Measurements from ENCODE around the gene C20orf141. TPM values are rescaled to one million over a fixed set of nuclear protein-coding genes. Genes with fewer than 3 reads are reported as not detected.

The C20orf141 gene
- total and polyA plus RNA-seq, 7 experiments from 2014 or later, result not detected

DNA sequence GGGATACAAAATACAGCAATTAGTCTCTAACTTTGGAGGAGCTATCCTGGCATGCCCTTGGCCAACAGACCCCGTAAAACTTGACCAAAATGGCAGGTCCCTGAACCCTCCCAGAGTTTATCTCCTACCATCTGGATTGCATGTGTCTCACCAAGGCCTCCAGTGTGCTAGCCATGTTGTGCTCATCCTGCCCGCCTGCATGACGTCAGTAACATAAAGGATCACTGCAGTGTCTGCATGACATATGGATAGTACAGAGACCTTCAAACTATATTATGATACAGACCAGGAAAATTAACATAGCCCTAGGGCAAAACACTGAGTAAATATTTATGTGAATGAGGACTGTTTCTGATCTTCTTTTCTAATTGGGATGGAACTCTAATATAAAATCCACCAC lies 39.6 kb upstream of the C20orf141 start:
- Histone ChIP-seq H3K36me3 (ENCODE audit: control insufficient read depth in 2 of 3, insufficient read depth in 3 of 3, low read length in 3 of 3) (no peaks in the 10 kb centered on the region), H3K27me3 (ENCODE audit: control insufficient read depth in 2 of 2, insufficient read depth in 2 of 2, low read length in 2 of 2) (no peaks in the 10 kb centered on the region), H3K4me3 (ENCODE audit: low read length) (no peak overlapping the region), H3K27ac (ENCODE audit: low read depth, low read length) (no peak overlapping the region), H3K4me1 (ENCODE audit: control insufficient read depth in 2 of 2, insufficient read depth in 2 of 2, low read length in 2 of 2) (no peaks in the 10 kb centered on the region), H3K9me3 (ENCODE audit: control insufficient read depth in 2 of 3, low read length in 3 of 3) (no peaks in the 10 kb centered on the region)
- H3K36me3 Mint-ChIP-seq, result no peaks in the 10 kb centered on the region
- CTCF ChIA-PET, result no interaction called here
- peaks cover 0 to 6% (median 0%) of the 10 kb centered on the region in 11 donors for H3K9me3 Mint-ChIP-seq
- H3K4me3 Mint-ChIP-seq, result no peak overlapping the region
- H3K4me1 Mint-ChIP-seq, result peaks cover 0 to 4% (median 0%) of the 10 kb centered on the region in 7 donors
- H3K27me3 Mint-ChIP-seq, result peaks cover 0 to 27% (median 3%) of the 10 kb centered on the region in 5 donors
- intact Hi-C loops (cut with micrococcal nuclease), result no loop called here
- H3K27ac Mint-ChIP-seq, result no peak overlapping the region
- POLR2A ChIA-PET, result no interaction called here
- ATAC-seq (no peak), DNase-seq (no peak)

DNA sequence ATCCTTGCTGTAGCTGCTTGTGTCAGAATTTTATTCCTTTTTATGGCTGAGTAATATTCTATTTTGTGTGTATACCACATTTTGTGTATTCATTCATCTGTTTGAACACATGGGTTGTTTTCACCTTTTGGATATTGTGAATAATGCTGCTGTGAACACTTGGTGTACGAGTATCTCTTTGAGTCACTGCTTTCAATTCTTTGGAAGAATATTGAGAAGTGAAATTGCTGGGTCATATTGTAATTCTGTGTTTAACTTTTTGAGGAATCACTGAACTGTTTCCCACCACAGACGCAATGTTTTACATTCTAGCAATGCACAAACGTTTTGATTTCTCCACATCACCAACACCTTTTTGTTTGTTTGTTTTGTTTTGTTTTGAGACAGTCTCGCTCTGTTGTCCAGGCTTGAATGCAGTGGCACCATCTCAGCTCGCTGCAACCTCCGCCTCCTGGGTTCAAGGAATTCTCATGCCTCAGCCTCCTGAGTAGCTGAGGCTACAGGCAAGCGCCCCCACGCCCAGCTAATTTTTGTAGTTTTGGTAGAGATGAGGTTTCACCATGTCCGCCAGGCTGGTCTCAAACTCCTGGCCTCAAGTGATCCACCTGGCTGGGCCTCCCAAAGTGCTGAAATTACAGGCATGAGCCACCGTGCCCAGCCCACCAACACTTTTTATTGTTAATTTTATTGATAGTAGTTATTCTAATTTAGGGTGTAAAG lies 36.0 kb upstream of the C20orf141 start:
- Mint-ChIP-seq H3K27ac (no peak overlapping the region), H3K36me3 (no peaks in the 10 kb centered on the region), H3K9me3 (peaks cover 0 to 6% (median 0%) of the 10 kb centered on the region in 11 donors), H3K4me3 (no peak overlapping the region), H3K27me3 (peaks cover 0 to 33% (median 8%) of the 10 kb centered on the region in 5 donors), H3K4me1 (peaks cover 0 to 2% (median 0%) of the 10 kb centered on the region in 7 donors)
- Histone ChIP-seq H3K9me3 (ENCODE audit: control insufficient read depth in 2 of 3, low read length in 3 of 3) (no peaks in the 10 kb centered on the region), H3K4me1 (ENCODE audit: control insufficient read depth in 2 of 2, insufficient read depth in 2 of 2, low read length in 2 of 2) (no peaks in the 10 kb centered on the region), H3K27me3 (ENCODE audit: control insufficient read depth in 2 of 2, insufficient read depth in 2 of 2, low read length in 2 of 2) (no peaks in the 10 kb centered on the region), H3K36me3 (ENCODE audit: control insufficient read depth in 2 of 3, insufficient read depth in 3 of 3, low read length in 3 of 3) (no peaks in the 10 kb centered on the region), H3K4me3 (ENCODE audit: low read length) (no peak overlapping the region), H3K27ac (ENCODE audit: low read depth, low read length) (no peak overlapping the region)
- ChIA-PET CTCF (no interaction called here), POLR2A (interaction anchor here (0.7 kb wide), 1 partner anchor 10 kb away, joined by 3 read pairs; no protein-coding TSS in a partner anchor)
- intact Hi-C loops (cut with micrococcal nuclease), result no loop called here
- ATAC-seq, result no peak
- no peak for DNase-seq

DNA sequence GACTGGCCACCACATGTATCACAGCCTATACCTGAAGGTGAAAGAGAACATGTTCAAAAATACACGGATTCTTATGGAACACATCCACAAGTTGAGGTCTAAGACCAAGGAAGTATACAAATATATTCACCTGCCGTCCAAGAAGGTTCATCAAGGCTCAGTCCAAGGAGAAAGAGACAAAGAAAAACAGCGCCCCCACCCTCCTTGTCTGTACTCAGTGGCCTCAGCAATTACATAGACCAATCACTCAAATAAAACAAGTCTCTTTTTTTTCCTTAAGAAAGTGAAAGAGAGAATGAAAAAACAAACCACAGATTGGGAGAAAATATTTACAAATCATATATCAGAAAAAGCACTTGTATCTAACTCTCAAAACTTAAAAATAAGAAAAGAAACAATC lies 33.8 kb upstream of the C20orf141 start:
- Mint-ChIP-seq H3K27ac (no peak overlapping the region), H3K4me3 (no peak overlapping the region), H3K36me3 (no peaks in the 10 kb centered on the region), H3K9me3 (peaks cover 0 to 2% (median 0%) of the 10 kb centered on the region in 11 donors), H3K4me1 (peaks cover 0 to 2% (median 0%) of the 10 kb centered on the region in 7 donors), H3K27me3 (peaks cover 0 to 39% (median 8%) of the 10 kb centered on the region in 5 donors)
- no peaks in the 10 kb centered on the region for H3K9me3 ChIP-seq (ENCODE audit: control insufficient read depth in 2 of 3, low read length in 3 of 3)
- ATAC-seq, result no peak
- DNase-seq, result no peak
- no peaks in the 10 kb centered on the region for H3K4me1 ChIP-seq (ENCODE audit: control insufficient read depth in 2 of 2, insufficient read depth in 2 of 2, low read length in 2 of 2)
- no peak overlapping the region for H3K4me3 ChIP-seq (ENCODE audit: low read length)
- ChIA-PET CTCF (no interaction called here), POLR2A (no interaction called here)
- H3K36me3 ChIP-seq (ENCODE audit: control insufficient read depth in 2 of 3, insufficient read depth in 3 of 3, low read length in 3 of 3), result no peaks in the 10 kb centered on the region
- no peaks in the 10 kb centered on the region for H3K27me3 ChIP-seq (ENCODE audit: control insufficient read depth in 2 of 2, insufficient read depth in 2 of 2, low read length in 2 of 2)
- no peak overlapping the region for H3K27ac ChIP-seq (ENCODE audit: low read depth, low read length)
- intact Hi-C loops (cut with micrococcal nuclease), result no loop called here

- H3K27me3 ChIP-seq (ENCODE audit: control insufficient read depth in 2 of 2, insufficient read depth in 2 of 2, low read length in 2 of 2), result no peaks in the 10 kb centered on the region
- H3K9me3 ChIP-seq (ENCODE audit: control insufficient read depth in 2 of 3, low read length in 3 of 3), result no peaks in the 10 kb centered on the region
- ATAC-seq (no peak), DNase-seq (no peak)
- H3K4me3 Mint-ChIP-seq, result no peak overlapping the region
- H3K27me3 Mint-ChIP-seq, result peaks cover 0 to 37% (median 5%) of the 10 kb centered on the region in 5 donors
- H3K9me3 Mint-ChIP-seq, result peaks cover 0 to 10% (median 0%) of the 10 kb centered on the region in 11 donors
- no peaks in the 10 kb centered on the region for H3K36me3 Mint-ChIP-seq
- no peak overlapping the region for H3K27ac Mint-ChIP-seq
- H3K36me3 ChIP-seq (ENCODE audit: control insufficient read depth in 2 of 3, insufficient read depth in 3 of 3, low read length in 3 of 3), result no peaks in the 10 kb centered on the region
- no peak overlapping the region for H3K27ac ChIP-seq (ENCODE audit: low read depth, low read length)
- no peak overlapping the region for H3K4me3 ChIP-seq (ENCODE audit: low read length)
- intact Hi-C loops (cut with micrococcal nuclease), result no loop called here
- CTCF ChIA-PET, result no interaction called here
- POLR2A ChIA-PET, result no interaction called here
- H3K4me1 Mint-ChIP-seq, result peaks cover 0 to 2% (median 0%) of the 10 kb centered on the region in 7 donors
- no peaks in the 10 kb centered on the region for H3K4me1 ChIP-seq (ENCODE audit: control insufficient read depth in 2 of 2, insufficient read depth in 2 of 2, low read length in 2 of 2)
These were observed 30.8 kb upstream of the C20orf141 start for GRCh38 chr20:2783908-2784566.

DNA sequence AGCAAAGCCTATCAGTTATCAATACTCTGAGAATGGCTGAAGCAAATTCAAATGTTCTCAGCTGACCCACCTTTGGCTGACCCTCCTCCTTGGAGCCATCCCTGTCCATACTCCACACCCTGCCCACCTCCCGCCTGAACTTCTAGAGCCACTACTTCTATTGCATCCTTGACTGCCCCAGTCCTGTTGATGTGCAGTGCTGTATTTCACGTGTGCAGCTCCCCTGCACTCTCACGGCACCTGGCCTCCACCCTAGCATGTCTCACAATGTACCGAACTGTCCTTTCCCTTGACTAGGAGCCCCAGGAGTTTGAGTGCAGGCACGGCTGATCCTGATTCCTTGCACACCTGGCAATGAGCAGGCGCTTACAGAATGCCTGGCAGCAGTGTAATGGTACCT lies 21.3 kb upstream of the C20orf141 start:
- Histone ChIP-seq H3K27me3 (ENCODE audit: control insufficient read depth in 2 of 2, insufficient read depth in 2 of 2, low read length in 2 of 2) (no peaks in the 10 kb centered on the region), H3K4me1 (ENCODE audit: control insufficient read depth in 2 of 2, insufficient read depth in 2 of 2, low read length in 2 of 2) (no peaks in the 10 kb centered on the region), H3K27ac (ENCODE audit: low read depth, low read length) (no peak overlapping the region), H3K36me3 (ENCODE audit: control insufficient read depth in 2 of 3, insufficient read depth in 3 of 3, low read length in 3 of 3) (no peaks in the 10 kb centered on the region), H3K4me3 (ENCODE audit: low read length) (no peak overlapping the region), H3K9me3 (ENCODE audit: control insufficient read depth in 2 of 3, low read length in 3 of 3) (no peaks in the 10 kb centered on the region)
- ChIA-PET CTCF (no interaction called here), POLR2A (no interaction called here)
- no peaks in the 10 kb centered on the region for H3K36me3 Mint-ChIP-seq
- DNase-seq (no peak), ATAC-seq (no peak)
- H3K4me1 Mint-ChIP-seq, result no peaks in the 10 kb centered on the region
- H3K4me3 Mint-ChIP-seq, result peak overlapping the region in 1 of 10 donors; percentile 15
- H3K27me3 Mint-ChIP-seq, result peaks cover 31 to 42% (median 36%) of the 10 kb centered on the region in 5 donors
- no peak overlapping the region for H3K27ac Mint-ChIP-seq
- intact Hi-C loops (cut with micrococcal nuclease), result no loop called here
- peaks cover 0 to 1% (median 0%) of the 10 kb centered on the region in 11 donors for H3K9me3 Mint-ChIP-seq

- ATAC-seq (no peak), DNase-seq (no peak)
- ChIA-PET CTCF (no interaction called here), POLR2A (interaction anchor here (0.7 kb wide), 1 partner anchor 352 kb away, joined by 3 read pairs; no protein-coding TSS in a partner anchor)
- Mint-ChIP-seq H3K36me3 (no peaks in the 10 kb centered on the region), H3K9me3 (no peaks in the 10 kb centered on the region), H3K27ac (no peak overlapping the region), H3K27me3 (peaks cover 38 to 45% (median 42%) of the 10 kb centered on the region in 5 donors), H3K4me3 (no peak overlapping the region), H3K4me1 (peaks cover 3 to 6% (median 5%) of the 10 kb centered on the region in 7 donors)
- Histone ChIP-seq H3K36me3 (ENCODE audit: control insufficient read depth in 2 of 3, insufficient read depth in 3 of 3, low read length in 3 of 3) (no peaks in the 10 kb centered on the region), H3K27ac (ENCODE audit: low read depth, low read length) (no peak overlapping the region), H3K4me1 (ENCODE audit: control insufficient read depth in 2 of 2, insufficient read depth in 2 of 2, low read length in 2 of 2) (no peaks in the 10 kb centered on the region), H3K9me3 (ENCODE audit: control insufficient read depth in 2 of 3, low read length in 3 of 3) (no peaks in the 10 kb centered on the region), H3K4me3 (ENCODE audit: low read length) (no peak overlapping the region), H3K27me3 (ENCODE audit: control insufficient read depth in 2 of 2, insufficient read depth in 2 of 2, low read length in 2 of 2) (no peaks in the 10 kb centered on the region)
- intact Hi-C loops (cut with micrococcal nuclease), result no loop called here
These were observed 20.5 kb upstream of the C20orf141 start for GRCh38 chr20:2794202-2794748.
